DMS79 (cell line): ENCODE measurements around the gene NEDD1.

Experiments
- DNase-seq: peaks from one replicate; lab custom pipeline; 2025; lab: John Stamatoyannopoulos, UW

The NEDD1 gene

GRCh38 chr12:96906849-96907670 lies at the start of gene NEDD1:
TSS of gene NEDD1 (plus strand) at chr12:96907257. CDS start at chr12:96909760, 2,503 bp downstream.
- DNase-seq = peak; percentile 64

GRCh38 chr12:96858162-96858561 lies 48.9 kb upstream of the NEDD1 start:
- no peak for DNase-seq

- DNase-seq = no peak
Observed at GRCh38 chr12:96861656-96862055, 45.4 kb upstream of the NEDD1 start.

GRCh38 chr12:96862326-96862725 lies 44.7 kb upstream of the NEDD1 start:
- no peak for DNase-seq

GRCh38 chr12:96864335-96864734 lies 42.7 kb upstream of the NEDD1 start:
- DNase-seq = no peak

- no peak for DNase-seq
Observed at GRCh38 chr12:96866801-96867590, 40.1 kb upstream of the NEDD1 start.

GRCh38 chr12:96870946-96871345 lies 36.1 kb upstream of the NEDD1 start:
- DNase-seq = no peak

GRCh38 chr12:96872961-96873360 lies 34.1 kb upstream of the NEDD1 start:
- DNase-seq = no peak

GRCh38 chr12:96874211-96874610 lies 32.8 kb upstream of the NEDD1 start:
- no peak for DNase-seq

- no peak for DNase-seq
Observed at GRCh38 chr12:96876966-96877365, 30.1 kb upstream of the NEDD1 start.

GRCh38 chr12:96878704-96879103 lies 28.4 kb upstream of the NEDD1 start:
- DNase-seq = no peak

GRCh38 chr12:96879301-96879700 lies 27.8 kb upstream of the NEDD1 start:
- DNase-seq = no peak

- no peak for DNase-seq
Observed at GRCh38 chr12:96880220-96880619, 26.8 kb upstream of the NEDD1 start.

GRCh38 chr12:96881608-96882007 lies 25.4 kb upstream of the NEDD1 start:
- DNase-seq = no peak

- no peak for DNase-seq
Observed at GRCh38 chr12:96882862-96883261, 24.2 kb upstream of the NEDD1 start.

- no peak for DNase-seq
Observed at GRCh38 chr12:96883571-96883970, 23.5 kb upstream of the NEDD1 start.

GRCh38 chr12:96886998-96887677 lies 19.9 kb upstream of the NEDD1 start:
- DNase-seq = no peak

- DNase-seq = peak; percentile 58
Observed at GRCh38 chr12:96889273-96889933, 17.7 kb upstream of the NEDD1 start.

- no peak for DNase-seq
Observed at GRCh38 chr12:96890331-96890730, 16.7 kb upstream of the NEDD1 start.

- DNase-seq = no peak
Observed at GRCh38 chr12:96892104-96892503, 15.0 kb upstream of the NEDD1 start.

- DNase-seq = no peak
Observed at GRCh38 chr12:96897421-96897820, 9.6 kb upstream of the NEDD1 start.

GRCh38 chr12:96901175-96901574 lies 5.9 kb upstream of the NEDD1 start:
- DNase-seq = no peak
